GM23248 (cell line): ENCODE measurements around the gene IQCF6. TPM values are rescaled to one million over a fixed set of nuclear protein-coding genes. Genes with fewer than 3 reads are reported as not detected.
A peak's percentile ranks its signal among the peaks of the same experiment; 100 is the strongest.

ENCODE experiments used
- DNase-seq: peaks from one replicate; pipeline ENCODE4 v3.0.0-alpha.2; 2015
- H2AFZ ChIP-seq: fragments of 200-600 bp; sonication (generic); 2 replicates; pipeline ENCODE4 v1.6.1; 2016; ENCODE audit warnings: antibody characterized with exemption
- H3F3A ChIP-seq: fragments of 200-600 bp; sonication (generic); 2 replicates; pipeline ENCODE4 v1.6.1; 2016; ENCODE audit warnings: mild to moderate bottlenecking, antibody characterized with exemption, mixed run types; ENCODE audit not compliant: insufficient read depth
- H3K27ac ChIP-seq: fragments of 200-600 bp; sonication (generic); 2 replicates; pipeline ENCODE4 v1.5.1; 2016; ENCODE audit warnings: mild to moderate bottlenecking
- H3K27me3 ChIP-seq: fragments of 200-600 bp; sonication (generic); replicated peaks from 2 replicates; pipeline ENCODE4 v1.6.1; 2016; ENCODE audit warnings: mild to moderate bottlenecking; ENCODE audit not compliant: insufficient read depth
- H3K36me3 ChIP-seq: fragments of 200-600 bp; sonication (generic); 2 replicates; pipeline ENCODE4 v1.6.1; 2016; ENCODE audit warnings: low read depth, mild to moderate bottlenecking
- H3K4me1 ChIP-seq: fragments of 200-600 bp; sonication (generic); 2 replicates; pipeline ENCODE4 v1.6.1; 2016; ENCODE audit warnings: mild to moderate bottlenecking; ENCODE audit not compliant: insufficient read depth
- H3K4me2 ChIP-seq: fragments of 200-600 bp; sonication (generic); one replicate; pipeline ENCODE4 v1.6.1; 2016; ENCODE audit warnings: mild to moderate bottlenecking; ENCODE audit not compliant: unreplicated experiment
- H3K4me3 ChIP-seq: fragments of 200-600 bp; sonication (generic); 2 replicates; pipeline ENCODE4 v1.5.1; 2016; ENCODE audit warnings: mild to moderate bottlenecking
- H3K79me2 ChIP-seq: fragments of 200-600 bp; sonication (generic); 2 replicates; pipeline ENCODE4 v1.6.1; 2016; ENCODE audit warnings: mild to moderate bottlenecking; ENCODE audit not compliant: insufficient read depth
- H3K9ac ChIP-seq: fragments of 200-600 bp; sonication (generic); 2 replicates; pipeline ENCODE4 v1.6.1; 2016; ENCODE audit warnings: mild to moderate bottlenecking
- H3K9me2 ChIP-seq: fragments of 200-600 bp; sonication (generic); 2 replicates; pipeline ENCODE4 v1.6.1; 2016; ENCODE audit warnings: mixed run types, mild to moderate bottlenecking, moderate library complexity; ENCODE audit not compliant: insufficient read depth
- H3K9me3 ChIP-seq: fragments of 200-600 bp; sonication (generic); one replicate; pipeline ENCODE4 v1.6.1; 2017; ENCODE audit warnings: low read depth
- H4K20me1 ChIP-seq: fragments of 200-600 bp; sonication (generic); 2 replicates; pipeline ENCODE4 v1.6.0; 2016; ENCODE audit not compliant: insufficient read depth
- EZH2 ChIP-seq: fragments of 200-600 bp; sonication (generic); IDR thresholded peaks from 2 replicates; pipeline ENCODE4 v1.6.1; 2018; ENCODE audit warnings: antibody characterized with exemption, mild to moderate bottlenecking; ENCODE audit not compliant: insufficient read depth, poor library complexity, severe bottlenecking
- EZH2phosphoT487 ChIP-seq: fragments of 200-600 bp; sonication (generic); IDR thresholded peaks from 2 replicates; pipeline ENCODE4 v1.6.1; 2018; ENCODE audit warnings: antibody characterized with exemption, moderate library complexity, mild to moderate bottlenecking, low read depth; ENCODE audit not compliant: insufficient read depth
- WGBS, 2 experiments: methylation state at CpG; one replicate each; pipeline ENCODE4 v1.1.6; 2015 to 2017; ENCODE audit warnings: low lambda C conversion rate in 2 of 2, low coverage in 1 of 2; ENCODE audit errors: missing lambda C conversion rate in 2 of 2; 5-methylcytosine and 5-hydroxymethylcytosine counted together
- in situ Hi-C: fragments of 300-500 bp; cut with MboI; formaldehyde crosslinking; loops from 2 replicates; pipeline ENCODE4 v1.15.0; 2020
- polyA plus RNA-seq: library from polyadenylated mRNA; unstranded; fragments of >200 nt; fragmentation: Nextera tagmentation; extraction: Ambion mirVana; gene quantifications from 2 replicates; pipeline ENCODE4 v1.2.1, GENCODE V29; 2016
- total RNA-seq: library from RNA; depleted of rRNA; stranded (reverse); fragments of >200 nt; shearing (Covaris generic); gene quantifications from 2 replicates; pipeline ENCODE4 v1.2.3, GENCODE V29; 2014

IQCF6 gene
- total and polyA plus RNA-seq, 2 experiments from 2014 or later: not detected

DNA sequence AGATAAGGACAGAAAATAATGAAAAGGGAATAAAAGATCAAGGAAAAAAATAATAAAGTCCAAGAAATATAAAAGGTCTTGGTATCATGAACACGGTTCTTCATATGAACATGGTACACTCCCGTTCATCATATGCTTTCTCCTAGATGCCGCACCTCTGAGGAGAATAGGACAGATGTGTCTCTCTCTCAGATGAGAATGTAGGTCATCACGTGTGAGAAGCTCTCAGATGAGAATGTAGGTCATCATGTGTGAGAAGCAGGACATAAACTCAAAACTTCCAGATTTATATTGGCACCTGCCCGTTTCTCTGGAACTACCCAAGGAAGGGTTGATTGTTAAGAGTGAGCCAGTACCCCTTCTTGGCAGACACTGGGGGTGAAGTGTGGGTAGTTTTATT lies 29.9 kb upstream of the IQCF6 start:
- Histone ChIP-seq H3K9me3 (no peaks in the 10 kb centered on the region), H3K4me1 (no peaks in the 10 kb centered on the region), H3K4me2 (no peak overlapping the region), H3K79me2 (no peaks in the 10 kb centered on the region), H4K20me1 (no peaks in the 10 kb centered on the region), H3K27ac (no peak overlapping the region), H3F3A (no peaks in the 10 kb centered on the region), H3K4me3 (no peak overlapping the region), H2AFZ (no peak overlapping the region), H3K27me3 (peaks cover 22% of the 10 kb centered on the region; the same call in 1 of the 2 replicates), H3K36me3 (no peaks in the 10 kb centered on the region), H3K9me2 (no peaks in the 10 kb centered on the region), H3K9ac (no peak overlapping the region)
- TF ChIP-seq EZH2phosphoT487: no peak
- TF ChIP-seq EZH2: no peak
- in situ Hi-C loops: no loop called here
- no peak for DNase-seq
- WGBS, 2 experiments: 45 to 54% methylated on average over 5 of the region's 5 CpGs

DNA sequence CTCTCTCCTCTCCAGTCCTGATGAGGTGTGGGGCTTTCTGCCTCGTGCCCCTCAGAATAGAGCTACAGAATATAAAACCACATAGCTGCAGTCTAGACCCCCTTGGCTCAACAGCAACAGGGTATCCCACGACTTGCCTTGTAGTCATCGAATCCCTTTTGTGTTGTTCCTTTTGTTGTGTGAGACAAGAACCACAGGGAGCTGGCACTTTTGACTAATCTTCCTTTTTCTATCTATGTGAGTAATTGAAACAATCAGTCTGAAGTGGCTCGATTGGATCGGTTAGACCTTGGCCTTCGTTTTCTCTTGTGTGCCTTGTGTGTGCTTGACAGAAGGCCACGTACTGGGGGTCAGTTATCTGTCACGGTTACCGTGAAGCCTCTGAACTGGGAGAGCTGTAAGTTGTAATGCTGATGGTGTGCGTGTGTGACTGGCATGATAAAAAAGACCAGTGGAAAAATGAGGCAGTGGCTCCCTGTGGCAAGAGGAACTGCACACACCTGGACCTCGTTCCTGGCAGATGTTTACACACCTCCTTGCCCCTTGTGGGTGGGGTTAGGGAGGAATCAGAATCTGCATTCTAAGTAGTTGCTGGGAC lies 23.2 kb upstream of the IQCF6 start:
- H2AFZ ChIP-seq: no peak overlapping the region
- no peak overlapping the region for H3K4me3 ChIP-seq
- peaks cover 36% of the 10 kb centered on the region for H3K27me3 ChIP-seq
- 17 to 18% methylated on average over 11 of the region's 11 CpGs for WGBS, 2 experiments
- H3K36me3 ChIP-seq: no peaks in the 10 kb centered on the region
- no peak for DNase-seq
- no peak overlapping the region for H3K27ac ChIP-seq
- no peaks in the 10 kb centered on the region for H3K79me2 ChIP-seq
- H4K20me1 ChIP-seq: no peaks in the 10 kb centered on the region
- no peak overlapping the region for H3K4me2 ChIP-seq
- TF ChIP-seq EZH2phosphoT487 (no peak), EZH2 (no peak)
- H3K4me1 ChIP-seq: no peaks in the 10 kb centered on the region
- no peak overlapping the region for H3K9ac ChIP-seq
- in situ Hi-C loops: no loop called here
- no peaks in the 10 kb centered on the region for H3K9me2 ChIP-seq
- no peaks in the 10 kb centered on the region for H3K9me3 ChIP-seq
- H3F3A ChIP-seq: no peaks in the 10 kb centered on the region

DNA sequence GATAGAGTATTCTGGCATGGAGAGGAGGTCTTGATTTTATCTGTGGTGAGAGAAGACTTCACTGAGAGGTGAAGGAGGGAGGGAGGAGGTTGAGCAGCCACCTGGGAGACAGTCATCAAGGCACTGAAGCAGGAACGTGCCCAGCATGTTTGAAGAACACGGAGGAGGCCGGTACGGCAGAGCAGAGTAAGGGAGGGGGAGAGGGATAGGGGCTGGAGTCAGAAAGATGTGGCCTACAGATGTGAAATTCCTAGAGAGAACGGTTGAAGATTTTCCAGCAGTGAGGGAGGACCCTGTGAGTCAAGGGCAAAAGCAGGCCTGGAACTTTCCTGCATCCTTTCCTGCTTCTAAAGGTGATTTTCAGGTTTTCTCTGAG lies 21.7 kb upstream of the IQCF6 start:
- no peak overlapping the region for H3K4me3 ChIP-seq
- H3K9me3 ChIP-seq: no peaks in the 10 kb centered on the region
- no peaks in the 10 kb centered on the region for H3K79me2 ChIP-seq
- no peak overlapping the region for H3K4me2 ChIP-seq
- DNase-seq: no peak
- H3K9me2 ChIP-seq: no peaks in the 10 kb centered on the region
- H3K27ac ChIP-seq: no peak overlapping the region
- 23% methylated on average over 5 of the region's 5 CpGs for WGBS, 2 experiments
- no peaks in the 10 kb centered on the region for H3K36me3 ChIP-seq
- no peaks in the 10 kb centered on the region for H4K20me1 ChIP-seq
- in situ Hi-C loops: no loop called here
- H3K4me1 ChIP-seq: no peaks in the 10 kb centered on the region
- no peak overlapping the region for H2AFZ ChIP-seq
- H3K27me3 ChIP-seq: peaks cover 26% of the 10 kb centered on the region
- H3K9ac ChIP-seq: no peak overlapping the region
- H3F3A ChIP-seq: no peaks in the 10 kb centered on the region
- TF ChIP-seq EZH2 (no peak), EZH2phosphoT487 (no peak)

DNA sequence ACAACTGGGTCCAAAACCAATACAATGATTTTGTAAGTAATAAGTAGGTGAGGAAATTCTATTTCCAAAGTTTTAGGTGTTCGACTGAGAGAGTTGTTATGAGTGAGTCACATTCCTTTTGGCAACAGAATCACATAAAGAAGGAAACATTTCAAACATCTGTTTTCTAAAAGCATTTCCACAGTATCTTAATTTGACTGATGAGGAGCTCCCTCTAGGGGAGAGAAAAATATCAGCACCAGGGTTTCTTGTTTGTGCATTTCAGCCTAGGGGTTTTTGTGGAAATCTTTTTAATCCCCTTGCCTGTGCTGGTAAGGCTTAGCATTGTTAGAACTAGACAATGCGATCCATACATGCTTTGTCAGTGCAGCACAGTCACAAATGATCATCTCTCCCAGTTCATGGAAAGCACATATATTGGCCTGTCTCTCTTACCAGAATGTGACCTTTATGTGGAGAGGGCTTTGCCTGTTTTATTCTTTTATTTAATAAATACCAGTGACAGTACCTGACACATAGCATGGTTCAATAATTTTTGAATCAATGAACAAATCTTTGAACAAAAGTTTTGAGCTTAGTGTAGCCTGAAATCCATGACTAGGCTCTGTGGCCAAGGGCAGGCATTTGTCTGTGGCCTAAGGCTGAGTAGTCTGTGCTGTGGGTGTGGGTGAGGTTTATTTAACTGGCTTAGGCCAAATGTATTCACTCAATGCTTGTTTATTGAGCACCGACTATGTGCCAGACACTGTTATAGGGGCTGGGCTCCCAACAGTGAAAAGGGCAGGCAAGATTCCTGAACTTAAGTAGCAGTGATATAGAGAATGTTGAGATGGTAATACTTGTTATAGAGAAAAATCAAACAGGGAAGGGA lies 21.1 kb upstream of the IQCF6 start:
- Histone ChIP-seq H3K27ac (no peak overlapping the region), H3K9me2 (no peaks in the 10 kb centered on the region), H3K4me2 (no peak overlapping the region), H3K79me2 (no peaks in the 10 kb centered on the region), H3K9ac (no peak overlapping the region), H3K36me3 (no peaks in the 10 kb centered on the region), H3K4me3 (no peak overlapping the region), H2AFZ (no peak overlapping the region), H3K27me3 (peaks cover 26% of the 10 kb centered on the region), H3K9me3 (no peaks in the 10 kb centered on the region), H4K20me1 (no peaks in the 10 kb centered on the region), H3F3A (no peaks in the 10 kb centered on the region), H3K4me1 (no peaks in the 10 kb centered on the region)
- TF ChIP-seq EZH2 (no peak), EZH2phosphoT487 (no peak)
- DNase-seq: peak; percentile 87
- in situ Hi-C loops: no loop called here
- 0 to 3% methylated on average over 3 of the region's 3 CpGs for WGBS, 2 experiments
